ENCODE measurements around the gene ANGPT4. TPM values are rescaled to one million over a fixed set of nuclear protein-coding genes. Genes with fewer than 3 reads are reported as not detected.
A peak's percentile ranks its signal among the peaks of the same experiment; 100 is the strongest.
"Not testable (repeated sequence)": the region's sequence is repeated elsewhere in the genome, so short reads cannot be mapped to it uniquely, and the experiment has no call there.

ANGPT4 gene
- total RNA-seq, 1 experiment from 2014 or later, result not detected

- peak; percentile 53 for DNase-seq (ENCODE audit: low read depth)
Observed at GRCh38 chr20:844473-845225, 71.5 kb downstream of the ANGPT4 start.

- no peak for DNase-seq (ENCODE audit: low read depth)
Observed at GRCh38 chr20:843912-844311, 72.2 kb downstream of the ANGPT4 start.

DNA sequence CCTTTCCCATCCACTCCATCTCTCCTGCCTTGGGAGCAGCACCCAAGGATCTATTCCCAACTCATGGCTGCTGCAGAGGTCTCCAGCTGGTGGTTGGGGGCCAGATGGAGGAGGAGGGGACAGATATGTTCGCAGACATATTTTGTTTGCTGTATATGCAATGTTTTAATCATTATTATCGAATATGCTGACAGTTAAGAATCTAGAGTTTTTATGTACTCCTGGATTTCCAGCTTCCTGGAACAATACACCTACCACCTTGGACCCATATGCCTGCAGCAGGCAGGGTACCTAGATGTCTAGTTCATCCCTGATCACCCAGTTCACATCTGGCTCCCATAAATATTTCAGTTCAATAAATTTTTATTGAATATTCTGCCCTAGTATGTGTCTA is 73.6 kb downstream of the ANGPT4 start:
- DNase-seq (ENCODE audit: low read depth), result no peak

- DNase-seq (ENCODE audit: low read depth), result no peak
Observed at GRCh38 chr20:841568-842546, 74.3 kb downstream of the ANGPT4 start.

DNA sequence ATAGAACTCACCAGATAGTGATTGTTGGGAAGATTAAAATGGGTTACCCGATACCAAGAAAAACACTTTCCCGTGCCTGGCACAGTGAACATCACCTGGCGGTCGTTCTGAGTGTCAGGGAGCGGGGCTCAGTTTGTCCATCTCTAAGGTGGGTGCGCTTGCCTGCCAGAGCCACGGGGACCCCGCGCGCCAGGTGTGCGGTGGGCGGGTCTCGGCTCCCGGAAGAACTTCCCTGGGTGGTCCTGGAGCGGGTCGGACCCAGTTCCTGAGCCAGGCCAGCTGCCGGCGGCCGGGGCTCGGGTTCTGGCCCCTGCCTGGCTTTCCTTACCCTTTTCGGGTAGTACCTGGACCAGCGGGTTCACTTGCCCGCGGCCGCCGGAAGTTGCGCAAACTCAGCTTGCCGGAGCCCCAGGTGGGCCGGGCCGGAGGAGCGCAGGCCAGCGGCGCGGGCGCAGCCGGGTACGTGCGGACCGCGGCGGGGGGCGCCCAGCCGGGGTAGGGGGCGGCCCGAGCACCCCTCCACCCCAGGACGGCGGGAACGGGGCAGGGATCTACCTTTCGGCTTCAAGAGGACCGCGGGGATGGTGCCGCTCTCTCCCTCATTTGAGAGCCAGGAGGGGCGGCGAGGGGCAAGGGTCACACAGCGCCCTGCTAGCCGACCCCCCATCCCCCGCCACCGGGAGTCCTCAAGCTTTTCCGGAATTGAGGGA is 75.1 kb downstream of the ANGPT4 start:
- no peak for DNase-seq (ENCODE audit: low read depth)

DNA sequence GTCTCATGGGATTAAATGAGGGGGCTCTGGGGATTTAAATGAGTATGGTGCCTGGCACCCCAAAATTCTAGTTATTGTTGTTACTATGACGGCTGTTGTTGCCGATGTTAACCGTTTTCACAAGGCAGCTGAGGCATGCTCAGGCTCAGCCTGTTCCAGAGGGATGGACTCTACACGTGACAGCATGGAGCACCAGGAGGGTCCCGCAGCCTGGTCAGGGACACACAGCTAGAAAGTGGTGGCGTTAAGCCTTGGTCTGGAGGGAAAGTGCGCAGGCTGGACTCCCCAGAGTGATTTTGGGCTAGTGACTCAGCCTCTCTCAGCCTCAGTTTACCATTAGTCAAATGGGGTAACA is 75.7 kb downstream of the ANGPT4 start:
- no peak for DNase-seq (ENCODE audit: low read depth)

- DNase-seq (ENCODE audit: low read depth), result no peak
Observed at GRCh38 chr20:839626-840025, 76.5 kb downstream of the ANGPT4 start.

GRCh38 chr20:839015-839414 is 77.1 kb downstream of the ANGPT4 start:
- DNase-seq (ENCODE audit: low read depth), result no peak

DNA sequence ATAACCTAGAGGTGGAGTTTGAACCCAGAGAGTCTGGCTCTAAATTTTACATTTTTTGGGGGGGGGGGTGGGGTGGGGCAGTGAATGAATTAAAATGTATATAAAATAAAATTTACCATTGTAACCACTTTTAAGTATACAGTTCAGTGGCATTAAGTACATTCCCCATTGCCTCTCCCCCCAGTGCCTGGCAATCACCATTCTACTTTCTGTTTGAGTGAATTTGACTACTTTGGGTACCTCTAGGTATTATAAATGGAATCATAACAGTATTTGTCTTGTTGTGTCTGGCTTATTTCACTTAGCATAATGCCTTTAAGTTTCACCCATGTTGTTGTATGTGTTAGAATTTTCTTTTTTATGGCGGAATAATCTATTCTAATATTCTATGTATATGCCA is 79.9 kb downstream of the ANGPT4 start:
- no peak for DNase-seq (ENCODE audit: low read depth)

- DNase-seq (ENCODE audit: low read depth), result peak; percentile 37
Observed at GRCh38 chr20:835608-836045, 80.5 kb downstream of the ANGPT4 start.

DNA sequence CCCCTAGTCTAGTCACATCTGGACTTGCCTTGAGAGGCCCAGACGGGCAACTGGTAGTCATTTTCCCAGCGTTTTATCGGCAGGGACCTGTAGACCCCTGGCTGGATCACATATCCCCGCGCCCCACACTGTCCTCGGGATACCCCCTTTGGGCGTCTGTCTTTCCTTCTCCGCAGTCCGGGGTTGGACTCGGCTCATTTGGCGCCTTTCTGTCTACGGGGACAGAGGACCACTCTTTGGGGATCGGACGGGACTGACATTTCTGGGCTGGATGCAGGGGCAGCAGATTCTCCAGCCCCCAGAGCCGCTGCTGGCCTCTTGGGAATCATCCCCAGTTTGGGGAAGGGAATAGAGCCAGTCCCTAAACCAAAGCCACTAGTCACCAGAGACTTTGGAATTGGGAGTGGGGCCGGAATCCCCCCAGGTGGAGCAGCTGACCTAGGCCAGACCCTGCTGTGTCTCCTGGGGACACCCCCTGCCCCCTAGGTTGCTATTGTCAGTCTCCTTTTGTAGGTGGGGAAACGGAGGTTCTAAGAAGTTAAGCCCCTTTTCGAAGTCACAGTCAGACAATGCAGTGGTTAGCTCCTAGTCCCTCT is 81.9 kb downstream of the ANGPT4 start:
- no peak for DNase-seq (ENCODE audit: low read depth)

- DNase-seq (ENCODE audit: low read depth), result peak; percentile 97
Observed at GRCh38 chr20:833450-834150, 82.5 kb downstream of the ANGPT4 start, which contains the start of gene FAM110A. Gene FAM110A (plus strand): TSS chr20:833715. CDS start chr20:844805, 11,090 bp downstream.

DNA sequence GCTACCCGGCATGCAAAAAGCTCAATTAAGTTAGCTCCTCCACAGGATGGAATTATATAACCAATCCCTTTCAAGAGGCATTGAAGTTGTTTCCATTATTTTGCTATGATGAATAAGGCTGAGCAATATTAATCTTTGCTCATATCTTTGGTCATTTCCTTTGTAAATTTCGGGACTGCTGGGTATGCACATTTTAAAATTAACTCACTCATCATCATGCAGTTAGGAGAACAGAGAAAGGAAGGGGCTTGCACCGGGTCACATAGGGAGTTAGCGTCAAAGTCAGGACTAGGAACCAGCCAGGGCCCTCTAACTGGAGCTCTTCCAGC is 83.0 kb downstream of the ANGPT4 start:
- no peak for DNase-seq (ENCODE audit: low read depth)

DNA sequence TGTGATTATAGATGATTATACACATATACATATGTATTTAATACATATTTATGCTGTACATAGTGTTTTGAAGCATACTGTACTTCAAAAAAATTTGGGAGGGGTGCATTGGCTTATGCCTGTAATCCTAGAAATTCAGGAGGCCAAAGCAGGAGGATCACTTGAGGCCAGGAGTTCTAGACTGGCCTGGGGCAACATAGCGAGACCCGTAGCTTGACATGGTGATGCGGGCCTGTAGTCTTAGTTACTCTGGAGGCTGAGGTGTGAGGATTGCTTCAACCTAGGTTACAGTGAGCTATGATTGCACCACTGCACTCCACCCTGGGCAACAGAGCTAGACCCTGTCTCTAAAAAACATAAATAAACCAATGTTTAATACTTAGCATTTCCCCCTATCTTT is 84.2 kb downstream of the ANGPT4 start:
- DNase-seq (ENCODE audit: low read depth), result no peak

- no peak for DNase-seq (ENCODE audit: low read depth)
Observed at GRCh38 chr20:831251-831650, 84.9 kb downstream of the ANGPT4 start.

- peak; percentile 63 for DNase-seq (ENCODE audit: low read depth)
Observed at GRCh38 chr20:830011-830521, 86.1 kb downstream of the ANGPT4 start.

DNA sequence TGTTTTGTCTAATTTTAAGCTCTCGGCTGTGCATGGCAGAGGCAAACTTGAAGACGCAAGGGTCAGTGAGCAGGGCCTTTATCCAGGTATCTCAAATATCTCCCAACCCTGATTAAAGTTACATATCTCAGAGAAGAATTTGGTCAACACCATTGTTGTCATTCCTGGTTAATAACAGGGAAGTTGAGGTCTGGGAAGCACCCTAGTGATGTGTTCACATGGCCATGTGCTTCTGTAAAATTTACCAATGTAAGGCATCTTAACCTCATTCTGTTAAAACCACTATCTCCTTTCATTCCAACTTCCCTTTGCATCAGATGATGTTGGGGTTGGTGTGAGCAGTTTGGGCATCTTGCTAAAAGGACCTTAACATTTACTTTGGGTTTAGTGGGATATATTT is 86.6 kb downstream of the ANGPT4 start:
- DNase-seq (ENCODE audit: low read depth), result peak; percentile 38

- DNase-seq (ENCODE audit: low read depth), result no peak
Observed at GRCh38 chr20:828987-829386, 87.1 kb downstream of the ANGPT4 start.

DNA sequence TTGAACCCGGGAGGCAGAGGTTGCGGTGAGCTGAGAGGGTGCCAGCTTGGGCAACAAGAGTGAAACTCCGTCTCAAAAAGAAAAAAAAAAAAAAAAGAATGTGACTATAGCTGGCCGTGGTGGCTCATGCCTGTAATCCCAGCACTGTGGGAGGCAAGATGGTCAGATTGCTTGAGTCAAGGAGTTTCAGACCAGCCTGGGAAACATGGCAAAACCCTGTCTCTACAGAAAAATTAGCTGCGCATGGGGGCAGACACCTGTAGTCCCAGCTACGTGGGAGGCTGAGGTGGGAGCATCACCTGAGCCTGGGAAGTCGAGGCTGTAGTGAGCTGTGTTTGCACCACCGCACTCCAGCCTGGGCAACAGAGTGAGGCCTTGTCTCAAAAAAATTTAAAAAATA is 88.2 kb downstream of the ANGPT4 start:
- not testable (repeated sequence) for DNase-seq (ENCODE audit: low read depth)

GRCh38 chr20:826695-827323 is 89.3 kb downstream of the ANGPT4 start:
- no peak for DNase-seq (ENCODE audit: low read depth)

Data from M059J (cell line).